GM20000 (cell line): ENCODE measurements around the gene MRPL50.

Source experiments
- DNase-seq: peaks from one replicate; pipeline ENCODE4 v3.0.0; 2012; ENCODE audit warnings: low spot score
- TF ChIP-seq, protein P1 (sequence below): IDR thresholded peaks from 2 replicates; pipeline ENCODE4 v1.5.1; 2012; ENCODE audit warnings: mild to moderate bottlenecking, control low read depth; ENCODE audit errors: extremely low read depth, missing control alignments

The MRPL50 gene

DNA sequence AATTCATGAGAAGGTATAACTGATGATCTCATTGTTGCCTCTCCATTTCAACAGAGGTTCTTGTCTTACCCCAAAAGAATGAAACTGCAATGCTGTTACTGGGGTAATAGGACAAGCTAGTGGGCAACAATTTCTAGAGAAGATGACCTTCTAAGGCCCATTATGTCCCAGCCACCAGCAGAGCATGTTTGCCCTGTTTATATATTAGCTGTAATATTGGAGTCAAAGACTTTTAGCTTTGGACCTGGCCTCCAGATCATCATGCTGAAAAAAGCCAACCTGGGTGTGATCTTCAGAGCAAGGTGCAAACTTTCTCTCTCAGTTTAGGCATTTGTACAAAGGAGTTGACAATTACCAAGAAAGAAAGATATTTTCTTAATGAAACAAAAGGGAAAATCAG, 33.8 kb upstream of the MRPL50 start:
- no peak for DNase-seq
- TF ChIP-seq, protein P1, sequence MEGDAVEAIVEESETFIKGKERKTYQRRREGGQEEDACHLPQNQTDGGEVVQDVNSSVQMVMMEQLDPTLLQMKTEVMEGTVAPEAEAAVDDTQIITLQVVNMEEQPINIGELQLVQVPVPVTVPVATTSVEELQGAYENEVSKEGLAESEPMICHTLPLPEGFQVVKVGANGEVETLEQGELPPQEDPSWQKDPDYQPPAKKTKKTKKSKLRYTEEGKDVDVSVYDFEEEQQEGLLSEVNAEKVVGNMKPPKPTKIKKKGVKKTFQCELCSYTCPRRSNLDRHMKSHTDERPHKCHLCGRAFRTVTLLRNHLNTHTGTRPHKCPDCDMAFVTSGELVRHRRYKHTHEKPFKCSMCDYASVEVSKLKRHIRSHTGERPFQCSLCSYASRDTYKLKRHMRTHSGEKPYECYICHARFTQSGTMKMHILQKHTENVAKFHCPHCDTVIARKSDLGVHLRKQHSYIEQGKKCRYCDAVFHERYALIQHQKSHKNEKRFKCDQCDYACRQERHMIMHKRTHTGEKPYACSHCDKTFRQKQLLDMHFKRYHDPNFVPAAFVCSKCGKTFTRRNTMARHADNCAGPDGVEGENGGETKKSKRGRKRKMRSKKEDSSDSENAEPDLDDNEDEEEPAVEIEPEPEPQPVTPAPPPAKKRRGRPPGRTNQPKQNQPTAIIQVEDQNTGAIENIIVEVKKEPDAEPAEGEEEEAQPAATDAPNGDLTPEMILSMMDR, result no peak

DNA sequence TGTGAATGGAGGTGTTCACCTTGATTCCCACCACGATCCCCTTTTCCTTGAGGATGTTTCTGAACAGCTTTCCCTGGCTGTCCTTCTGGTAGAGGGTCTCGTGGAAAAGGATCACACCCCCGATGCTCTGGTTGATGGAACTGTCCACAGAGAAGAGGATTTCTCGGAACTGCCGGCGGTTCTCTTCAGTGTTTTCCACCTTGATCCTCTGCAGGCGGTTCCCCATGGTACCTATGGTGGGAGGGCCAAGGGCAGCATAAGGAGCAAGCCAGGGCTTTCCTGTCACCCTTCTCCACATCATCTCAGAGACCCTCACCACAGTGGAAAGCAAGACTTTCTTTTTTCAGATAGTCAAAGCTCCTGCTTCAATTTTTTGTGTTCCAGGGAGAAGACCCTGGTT, 31.3 kb upstream of the MRPL50 start:
- TF ChIP-seq, protein P1, result no peak
- DNase-seq, result no peak

DNA sequence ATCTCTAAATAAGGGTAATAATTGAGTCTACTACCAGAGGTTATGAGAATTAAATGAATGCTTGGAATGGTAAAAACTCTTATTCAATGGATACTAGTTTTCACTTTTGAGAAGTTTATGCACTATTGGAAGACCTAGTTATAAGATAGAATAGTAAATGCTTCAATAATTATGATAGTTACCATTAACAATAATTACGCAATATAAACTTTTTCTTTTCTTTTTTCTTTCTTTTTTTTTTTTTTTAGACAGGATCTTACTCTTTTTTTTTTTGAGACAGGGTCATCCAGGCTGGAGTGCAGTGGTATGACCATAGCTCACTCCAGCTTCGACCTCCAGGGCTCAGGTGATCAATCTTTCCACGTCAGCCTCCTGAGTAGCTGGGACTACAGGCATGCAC, 30.5 kb upstream of the MRPL50 start:
- DNase-seq, result no peak
- TF ChIP-seq, protein P1, result no peak

DNA sequence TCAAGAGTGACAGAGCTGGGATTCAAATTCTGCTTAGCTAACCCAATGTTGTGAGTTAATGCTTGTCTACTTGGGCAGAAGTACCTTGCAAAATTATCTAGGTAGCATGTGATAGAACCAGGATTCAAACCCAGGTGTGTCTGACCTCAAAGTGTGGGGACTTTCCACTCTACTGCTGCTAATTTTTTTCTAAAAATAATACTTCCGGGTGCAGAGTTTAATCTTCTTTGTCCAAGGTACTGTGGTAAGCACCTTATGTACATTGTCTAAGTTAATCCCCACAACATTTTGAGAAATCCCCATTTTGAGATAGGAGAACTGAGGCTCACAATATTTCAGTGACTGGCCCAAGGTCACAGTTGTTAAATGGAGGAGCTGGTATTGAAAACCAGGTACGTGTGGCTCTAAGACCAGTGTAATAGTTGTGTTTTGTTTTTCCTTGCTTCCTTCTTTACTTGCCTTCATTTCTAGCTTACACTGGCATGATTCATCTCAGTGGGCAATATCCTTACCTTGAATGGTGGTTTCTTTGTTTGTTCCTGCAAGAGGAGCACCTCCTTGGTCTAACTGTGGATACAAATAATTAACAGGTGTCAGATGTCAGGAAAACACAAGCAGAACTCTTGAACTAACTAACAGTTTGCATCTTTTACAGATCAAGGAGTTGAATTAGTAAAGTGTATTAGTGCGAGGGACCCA, 29.7 kb upstream of the MRPL50 start:
- TF ChIP-seq, protein P1, result no peak
- DNase-seq, result no peak

DNA sequence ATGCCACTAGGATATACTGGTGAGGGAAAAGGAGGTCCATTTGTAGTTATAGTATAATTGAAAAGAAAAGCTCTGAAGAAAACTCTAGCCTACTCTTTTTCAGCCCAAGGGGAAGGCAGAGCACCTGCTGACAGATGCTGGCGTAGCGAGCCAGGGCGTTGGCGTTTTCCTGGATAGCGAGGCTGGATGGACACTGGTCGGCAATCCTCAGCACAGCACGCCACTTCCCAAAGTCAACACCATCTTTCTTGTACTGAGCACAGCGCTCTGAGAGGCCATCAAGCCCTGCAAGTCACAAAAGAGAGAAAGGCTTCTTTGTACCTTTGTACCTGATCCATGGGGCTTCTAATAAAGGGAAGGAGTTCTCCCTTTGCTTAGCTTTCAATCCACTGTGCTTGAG, 28.9 kb upstream of the MRPL50 start:
- no peak for DNase-seq

DNA sequence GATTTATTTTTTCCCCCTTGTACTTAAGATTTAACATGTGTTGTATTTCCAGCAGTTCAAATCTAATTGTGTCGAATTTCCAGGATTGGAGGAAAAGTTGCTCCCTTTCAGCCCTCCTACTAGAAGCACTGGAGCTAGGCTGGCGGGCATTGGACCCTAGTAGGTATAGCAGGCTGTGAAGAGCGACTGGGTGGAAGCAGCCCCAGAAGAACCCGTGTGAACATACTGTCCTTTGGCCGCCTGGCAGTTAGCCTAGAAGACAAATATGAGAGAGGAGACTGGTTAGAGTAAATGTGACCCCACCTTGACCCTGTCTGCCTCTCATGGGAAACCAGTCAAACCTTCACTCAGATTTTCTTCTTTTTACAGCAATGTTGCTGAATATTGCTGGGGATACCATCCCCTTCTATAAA, 23.2 kb upstream of the MRPL50 start:
- DNase-seq, result no peak
- TF ChIP-seq, protein P1, result no peak

More for the DNA sequence above, 28.9 kb upstream of the MRPL50 start:
- TF ChIP-seq, protein P1, result no peak

DNA sequence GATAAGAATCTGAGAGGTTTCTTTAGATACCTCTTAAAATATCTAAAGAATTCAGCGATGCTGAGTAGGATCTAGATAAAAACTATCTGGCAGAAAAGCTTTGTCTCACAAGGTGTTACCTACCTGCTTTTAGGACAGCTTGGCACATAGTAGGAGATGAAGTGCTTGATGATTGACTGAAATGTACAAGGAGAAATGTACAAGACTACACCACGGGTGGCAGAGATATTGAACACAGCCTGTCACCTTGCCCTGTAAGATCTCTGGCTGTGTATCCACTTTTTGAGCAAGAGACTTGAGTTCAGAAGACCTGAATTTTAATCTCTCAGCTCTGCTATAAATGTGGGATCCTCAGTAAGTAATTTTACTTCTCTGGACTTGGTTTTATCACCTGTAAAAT, 21.4 kb upstream of the MRPL50 start:
- TF ChIP-seq, protein P1, result no peak
- no peak for DNase-seq
